HG03175 (cell line): Measurements from ENCODE around the gene HCN3.
A peak's percentile ranks its signal among the peaks of the same experiment; 100 is the strongest.
"Not testable (repeated sequence)": the region's sequence is repeated elsewhere in the genome, so short reads cannot be mapped to it uniquely, and the experiment has no call there.

Experiments used
- ATAC-seq: cut with Tn5 transposase; IDR thresholded peaks from one replicate; pipeline ENCODE4 v1.9.1; 2021; ENCODE audit warnings: mild to moderate bottlenecking, moderate library complexity; ENCODE audit not compliant: unreplicated experiment

HCN3 gene

DNA sequence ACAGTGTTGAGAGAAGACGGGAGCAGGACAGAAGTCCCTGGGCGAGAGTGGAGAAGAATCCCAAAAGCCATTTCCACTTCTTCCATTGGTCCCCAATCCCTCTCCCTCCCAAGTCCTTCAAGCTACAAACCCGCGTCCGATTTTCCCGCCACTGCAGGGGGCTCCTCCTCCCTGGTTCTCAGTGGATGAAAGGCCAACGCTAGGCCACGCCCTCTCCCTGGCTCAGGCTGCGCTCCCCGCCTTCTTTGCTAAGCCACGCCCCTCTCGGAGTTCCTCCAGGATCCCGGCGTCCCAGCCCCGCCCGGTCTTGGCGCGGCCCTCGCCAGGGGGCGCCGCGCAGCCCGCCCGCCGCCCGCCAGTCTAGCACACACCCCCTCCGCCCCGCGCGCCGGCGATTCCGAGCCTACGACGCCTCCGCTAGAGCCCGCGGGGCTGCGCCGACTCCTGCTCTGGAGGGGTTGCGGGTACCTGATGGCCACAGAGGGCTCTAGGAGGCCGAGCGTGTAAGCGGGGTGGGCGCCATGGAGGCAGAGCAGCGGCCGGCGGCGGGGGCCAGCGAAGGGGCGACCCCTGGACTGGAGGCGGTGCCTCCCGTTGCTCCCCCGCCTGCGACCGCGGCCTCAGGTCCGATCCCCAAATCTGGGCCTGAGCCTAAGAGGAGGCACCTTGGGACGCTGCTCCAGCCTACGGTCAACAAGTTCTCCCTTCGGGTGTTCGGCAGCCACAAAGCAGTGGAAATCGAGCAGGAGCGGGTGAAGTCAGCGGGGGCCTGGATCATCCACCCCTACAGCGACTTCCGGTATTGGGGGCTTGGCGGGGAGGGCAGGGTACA, at the start of gene HCN3:
HCN3 (plus strand) TSS at position 394 of the 832 bp plus-strand sequence; CDS start at position 522, 128 bp downstream.
- ATAC-seq = peak; percentile 65

GRCh38 chr1:155228096-155228427, 49.2 kb upstream of the HCN3 start:
- ATAC-seq = no peak

- not testable (repeated sequence) for ATAC-seq
These were observed 46.0 kb upstream of the HCN3 start for GRCh38 chr1:155231302-155231701.

- not testable (repeated sequence) for ATAC-seq
These were observed 45.0 kb upstream of the HCN3 start for GRCh38 chr1:155232001-155232978.

DNA sequence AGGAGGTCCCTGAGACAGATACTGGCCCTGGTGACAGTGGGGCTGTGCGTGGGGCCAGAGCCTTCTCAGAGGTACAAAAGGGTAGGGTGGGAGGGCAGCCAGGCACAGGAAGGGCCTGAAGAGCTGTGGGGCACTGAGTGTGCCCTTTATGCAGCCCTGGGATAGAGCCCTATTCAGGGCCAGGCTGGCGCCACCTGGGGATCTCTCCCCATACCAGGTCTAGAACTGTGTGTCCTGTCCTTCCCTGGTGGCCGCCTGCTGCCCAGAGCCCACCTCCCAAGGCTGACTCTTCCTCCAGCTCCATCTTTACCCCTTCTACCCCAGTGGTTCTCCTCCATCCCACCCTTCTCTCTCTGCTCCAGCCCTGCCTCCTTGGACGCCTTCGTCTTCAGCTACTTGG, 43.8 kb upstream of the HCN3 start:
- not testable (repeated sequence) for ATAC-seq

DNA sequence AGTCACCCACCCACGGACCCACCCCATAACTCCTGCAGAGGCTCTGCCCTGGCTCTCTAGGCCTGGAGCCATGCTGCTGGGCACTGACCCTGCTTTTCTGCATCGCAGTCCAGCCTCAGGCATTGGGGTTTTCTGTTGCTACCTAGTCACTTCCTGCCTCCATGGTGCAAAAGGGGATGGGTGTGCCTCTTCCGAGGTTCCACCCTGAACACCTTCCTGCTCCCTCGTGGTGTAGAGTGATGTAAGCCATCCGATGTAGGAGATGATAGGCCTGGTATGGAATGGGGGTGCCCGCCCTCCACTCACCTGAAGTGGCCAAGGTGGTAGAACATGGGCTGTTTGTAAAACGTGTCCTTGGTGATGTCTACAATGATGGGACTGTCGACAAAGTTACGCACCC, 41.9 kb upstream of the HCN3 start:
- ATAC-seq = not testable (repeated sequence)

GRCh38 chr1:155236451-155236850, 40.8 kb upstream of the HCN3 start:
- ATAC-seq = no peak

DNA sequence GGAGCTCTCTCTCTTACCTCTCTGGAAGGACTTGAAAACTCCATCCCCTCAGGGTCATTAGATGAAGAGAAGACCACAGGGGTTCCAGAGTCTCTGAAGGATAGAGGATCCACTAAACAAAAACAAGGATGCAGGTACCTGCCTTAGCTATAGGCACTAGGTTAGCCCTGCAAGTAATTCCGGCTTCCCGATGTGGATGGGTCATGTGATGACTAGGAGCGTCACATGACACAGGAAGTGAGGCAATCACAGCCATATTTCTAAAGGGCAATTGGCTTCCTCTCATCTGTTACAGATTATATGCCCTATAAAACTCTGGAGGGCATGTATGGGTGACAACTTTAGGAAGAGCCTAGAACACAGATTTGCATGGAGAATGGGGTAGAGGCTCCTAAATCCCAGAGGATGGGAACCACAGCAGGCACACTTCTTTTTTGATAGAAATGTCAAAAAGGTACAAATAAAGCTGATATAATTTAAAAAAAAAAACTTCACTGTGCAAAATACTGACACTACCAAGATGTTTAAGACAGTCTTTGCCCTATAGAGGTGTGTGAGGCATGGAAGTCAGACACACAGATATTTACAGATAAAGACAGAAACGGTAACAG, 36.1 kb upstream of the HCN3 start:
- ATAC-seq = no peak

GRCh38 chr1:155241841-155242264, 35.4 kb upstream of the HCN3 start:
- no peak for ATAC-seq

GRCh38 chr1:155242805-155243358, 34.4 kb upstream of the HCN3 start:
- no peak for ATAC-seq

DNA sequence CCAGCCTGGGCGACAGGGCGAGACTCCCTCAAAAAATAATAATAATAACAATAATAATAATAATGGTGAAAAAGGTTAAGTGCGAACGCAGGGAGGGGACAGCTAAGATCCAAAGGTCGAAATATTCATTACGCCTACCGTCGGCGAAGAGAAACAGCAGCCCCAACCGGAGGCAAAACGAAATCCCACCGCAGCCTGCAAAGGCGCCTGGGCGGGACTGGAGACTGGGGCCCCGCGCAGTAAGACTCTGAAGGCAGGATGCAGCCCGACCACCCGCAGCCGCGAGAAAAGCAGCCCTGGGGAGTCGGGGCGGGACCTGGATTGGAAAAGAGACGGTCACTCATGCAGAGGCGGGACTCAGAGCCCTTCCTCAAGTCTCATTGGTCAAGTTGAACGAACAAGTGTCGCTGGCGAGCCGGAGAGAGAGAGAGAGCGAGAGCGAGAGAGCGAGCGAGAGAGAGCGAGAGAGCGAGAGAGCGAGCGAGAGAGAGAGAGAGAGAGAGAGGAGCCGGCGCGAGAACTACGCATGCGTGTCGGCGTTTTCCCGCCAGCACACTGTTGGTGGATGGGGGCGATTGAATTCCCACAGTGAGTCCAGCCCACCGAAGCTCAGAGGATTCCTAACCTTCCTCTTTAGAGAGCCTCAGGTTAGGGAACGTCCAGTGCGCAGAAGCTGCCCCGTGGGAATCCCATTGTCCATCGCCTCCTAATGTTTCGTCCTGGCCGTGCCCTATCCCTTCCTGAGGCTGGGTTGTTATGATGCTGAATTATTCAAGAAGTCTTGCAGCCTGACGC, 32.7 kb upstream of the HCN3 start:
- peak; percentile 94 for ATAC-seq

DNA sequence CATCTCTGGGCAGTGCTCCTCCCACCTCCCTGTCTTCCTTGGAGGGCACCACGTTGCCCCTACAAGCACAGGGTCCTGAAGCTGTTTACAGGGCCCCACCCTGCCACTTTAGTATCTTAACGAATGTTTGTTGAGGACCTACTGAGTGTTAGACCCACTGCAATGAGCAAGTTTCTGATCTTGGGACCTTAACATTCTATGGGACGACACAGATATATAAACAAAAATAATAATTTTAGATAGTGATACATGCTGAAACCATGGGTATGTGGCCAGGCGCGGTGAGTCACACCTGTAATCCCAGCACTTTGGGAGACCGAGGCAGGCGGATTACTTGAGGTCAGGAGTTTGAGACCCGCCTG, 32.1 kb upstream of the HCN3 start:
- ATAC-seq = no peak

GRCh38 chr1:155246796-155247195, 30.5 kb upstream of the HCN3 start:
- not testable (repeated sequence) for ATAC-seq

- ATAC-seq = no peak
These were observed 29.4 kb upstream of the HCN3 start for GRCh38 chr1:155247667-155248553.

GRCh38 chr1:155250246-155250632, 27.0 kb upstream of the HCN3 start:
- peak; percentile 13 for ATAC-seq

DNA sequence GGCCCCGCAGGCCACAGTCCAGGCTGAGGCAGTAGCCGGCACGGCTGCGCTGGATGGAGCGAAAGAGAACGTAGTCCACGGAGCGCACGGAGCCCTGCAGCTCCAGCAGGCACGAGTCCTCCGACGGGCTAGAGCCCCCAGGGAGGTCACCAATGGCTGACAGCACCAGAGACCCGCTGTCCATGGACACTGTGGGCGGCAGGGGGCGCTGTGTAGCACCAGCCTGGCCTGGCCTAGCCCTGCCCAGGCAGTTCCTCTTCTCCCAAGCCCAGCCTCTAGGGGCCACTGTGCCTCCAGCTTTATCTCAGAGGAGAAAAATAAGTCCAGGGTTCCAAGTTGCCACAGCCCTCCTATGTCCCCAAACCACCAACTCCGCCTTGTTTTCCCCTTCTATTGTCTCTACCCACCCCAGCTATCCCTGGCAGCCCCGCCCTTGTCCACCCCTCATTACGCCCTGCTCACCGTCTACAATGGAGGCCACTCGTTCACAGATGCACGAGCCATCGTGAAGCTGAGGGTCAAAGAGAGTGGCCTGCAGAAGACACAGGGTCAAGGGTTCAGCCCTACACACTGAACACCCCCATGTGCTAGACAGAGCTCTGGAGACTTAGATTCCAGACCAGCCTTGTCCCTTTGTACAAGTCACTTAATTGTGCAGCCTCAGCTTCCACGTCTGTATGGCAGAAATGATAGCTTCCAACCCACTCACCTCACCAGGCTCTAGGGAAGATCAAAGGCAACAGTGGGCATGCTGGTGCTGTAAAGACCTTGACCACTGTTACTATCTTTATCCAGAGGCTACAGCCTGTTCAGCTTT, 26.4 kb upstream of the HCN3 start:
- peak; percentile 93 for ATAC-seq

- no peak for ATAC-seq
These were observed 25.7 kb upstream of the HCN3 start for GRCh38 chr1:155251566-155251965.

- ATAC-seq = no peak
These were observed 24.1 kb upstream of the HCN3 start for GRCh38 chr1:155253208-155253607.
